ENCODE measurements around the gene SH3GL2. TPM values are rescaled to one million over a fixed set of nuclear protein-coding genes. Genes with fewer than 3 reads are reported as not detected.

Gene SH3GL2
- polyA plus RNA-seq, 2 donors, result 0.04 to 0.11 TPM

- 35 to 52% methylated on average over 5 of the region's 5 CpGs for WGBS, 2 donors
- H3K4me1 ChIP-seq (ENCODE audit: control insufficient read depth in 2 of 2, insufficient read depth in 2 of 2, low read length in 1 of 2), result no peaks in the 10 kb centered on the region
Observed at GRCh38 chr9:17571825-17572224, 7.0 kb upstream of the SH3GL2 start.

DNA sequence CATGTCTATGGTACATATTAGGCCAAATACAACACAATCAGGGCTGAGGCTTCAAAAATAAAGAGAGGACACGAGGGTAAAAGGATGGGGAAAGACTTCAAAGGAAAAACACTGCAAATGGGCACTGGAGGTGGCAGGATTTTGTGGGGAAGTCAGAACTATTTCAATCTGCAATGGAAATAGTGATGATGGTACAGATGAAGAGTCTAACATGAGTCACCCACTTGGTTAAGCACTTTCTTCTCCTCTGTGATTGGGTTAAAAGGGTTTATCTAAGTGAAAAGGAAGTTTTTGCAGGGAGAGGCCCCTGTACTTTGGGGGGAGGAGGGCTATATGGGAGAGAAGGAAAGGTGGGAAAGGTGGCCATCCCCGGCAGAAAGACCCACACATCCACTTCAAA is 4.5 kb upstream of the SH3GL2 start:
- peaks cover 0 to 4% of the 10 kb centered on the region in 2 donors for H3K27me3 ChIP-seq (ENCODE audit: control insufficient read depth in 1 of 2, insufficient read depth in 2 of 2, low read length in 2 of 2)
- H3K4me1 ChIP-seq (ENCODE audit: control insufficient read depth in 2 of 2, insufficient read depth in 2 of 2, low read length in 1 of 2), result peaks cover 3 to 5% of the 10 kb centered on the region in 2 donors
- H3K36me3 ChIP-seq (ENCODE audit: control insufficient read depth in 2 of 2, insufficient read depth in 2 of 2, low read length in 1 of 2), result no peaks in the 10 kb centered on the region
- no peak overlapping the region for H3K27ac ChIP-seq (ENCODE audit: low read depth in 2 of 2, low read length in 1 of 2)
- 32 to 49% methylated on average over 2 of the region's 2 CpGs for WGBS, 2 donors
- H3K9me3 ChIP-seq (ENCODE audit: control insufficient read depth in 2 of 2, insufficient read depth in 1 of 2, low read depth in 1 of 2, low read length in 1 of 2), result peaks cover 0 to under 1% of the 10 kb centered on the region in 2 donors
- H3K4me3 ChIP-seq (ENCODE audit: low read depth in 1 of 2, low read length in 2 of 2), result no peak overlapping the region

More at GRCh38 chr9:17571825-17572224, 7.0 kb upstream of the SH3GL2 start:
- no peaks in the 10 kb centered on the region for H3K36me3 ChIP-seq (ENCODE audit: control insufficient read depth in 2 of 2, insufficient read depth in 2 of 2, low read length in 1 of 2)
- no peaks in the 10 kb centered on the region for H3K27me3 ChIP-seq (ENCODE audit: control insufficient read depth in 1 of 2, insufficient read depth in 2 of 2, low read length in 2 of 2)
- H3K9me3 ChIP-seq (ENCODE audit: control insufficient read depth in 2 of 2, insufficient read depth in 1 of 2, low read depth in 1 of 2, low read length in 1 of 2), result no peaks in the 10 kb centered on the region
- H3K4me3 ChIP-seq (ENCODE audit: low read depth in 1 of 2, low read length in 2 of 2), result no peak overlapping the region
- no peak overlapping the region for H3K27ac ChIP-seq (ENCODE audit: low read depth in 2 of 2, low read length in 1 of 2)

DNA sequence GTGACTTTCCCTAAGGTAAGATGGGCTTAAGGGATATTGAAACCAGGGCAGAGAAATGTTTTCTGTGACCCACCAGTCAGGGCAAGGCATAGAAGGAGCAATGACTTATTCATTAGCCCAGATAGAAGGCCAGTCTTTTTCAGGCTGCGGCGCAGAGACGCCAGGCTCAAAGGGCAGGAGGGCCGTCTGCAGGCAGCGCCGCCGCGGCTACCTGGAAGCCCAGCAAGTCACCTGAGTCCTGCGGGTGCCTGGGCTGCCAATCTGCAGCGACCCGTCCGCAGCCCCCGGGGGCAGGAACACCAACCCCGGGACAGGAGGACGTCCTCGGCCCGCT is 322 bp upstream of the SH3GL2 start:
- WGBS, 2 donors, result 2 to 3% methylated on average over 17 of the region's 17 CpGs
- Histone ChIP-seq H3K27me3 (ENCODE audit: control insufficient read depth in 1 of 2, insufficient read depth in 2 of 2, low read length in 2 of 2) (peaks cover 0 to 13% of the 10 kb centered on the region in 2 donors), H3K4me3 (ENCODE audit: low read depth in 1 of 2, low read length in 2 of 2) (peak overlapping the region; percentile 37 to 40), H3K36me3 (ENCODE audit: control insufficient read depth in 2 of 2, insufficient read depth in 2 of 2, low read length in 1 of 2) (no peaks in the 10 kb centered on the region), H3K4me1 (ENCODE audit: control insufficient read depth in 2 of 2, insufficient read depth in 2 of 2, low read length in 1 of 2) (peaks cover 5% of the 10 kb centered on the region in 2 donors), H3K27ac (ENCODE audit: low read depth in 2 of 2, low read length in 1 of 2) (no peak overlapping the region), H3K9me3 (ENCODE audit: control insufficient read depth in 2 of 2, insufficient read depth in 1 of 2, low read depth in 1 of 2, low read length in 1 of 2) (peaks cover 0 to 3% of the 10 kb centered on the region in 2 donors)

DNA sequence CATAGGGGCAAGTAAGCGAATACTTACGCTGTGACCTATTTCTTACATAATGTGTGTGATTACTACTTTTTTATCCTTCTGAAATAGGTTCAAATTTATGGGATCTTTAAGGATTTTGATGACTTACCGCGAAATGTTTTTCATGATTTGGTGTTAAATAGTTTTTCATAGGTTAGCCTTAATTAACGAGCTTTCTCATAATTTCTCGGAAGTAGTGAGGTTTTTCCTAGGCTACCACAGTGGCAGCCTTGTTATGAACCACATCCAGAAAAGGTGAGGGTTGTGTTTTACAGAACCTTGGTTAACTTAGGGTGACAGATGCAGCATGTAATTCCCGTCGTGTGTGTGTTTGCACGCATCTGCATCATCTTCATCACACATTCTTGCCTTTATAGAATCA is 1.3 kb downstream of the SH3GL2 start:
- H3K4me1 ChIP-seq (ENCODE audit: control insufficient read depth in 2 of 2, insufficient read depth in 2 of 2, low read length in 1 of 2), result peaks cover 5% of the 10 kb centered on the region in 2 donors
- H3K4me3 ChIP-seq (ENCODE audit: low read depth in 1 of 2, low read length in 2 of 2), result no peak overlapping the region
- H3K36me3 ChIP-seq (ENCODE audit: control insufficient read depth in 2 of 2, insufficient read depth in 2 of 2, low read length in 1 of 2), result no peaks in the 10 kb centered on the region
- H3K27ac ChIP-seq (ENCODE audit: low read depth in 2 of 2, low read length in 1 of 2), result no peak overlapping the region
- peaks cover 0 to 3% of the 10 kb centered on the region in 2 donors for H3K9me3 ChIP-seq (ENCODE audit: control insufficient read depth in 2 of 2, insufficient read depth in 1 of 2, low read depth in 1 of 2, low read length in 1 of 2)
- 70 to 77% methylated on average over 9 of the region's 9 CpGs for WGBS, 2 donors
- H3K27me3 ChIP-seq (ENCODE audit: control insufficient read depth in 1 of 2, insufficient read depth in 2 of 2, low read length in 2 of 2), result peaks cover 0 to 13% of the 10 kb centered on the region in 2 donors

- H3K4me3 ChIP-seq (ENCODE audit: low read depth in 1 of 2, low read length in 2 of 2), result no peak overlapping the region
- H3K27me3 ChIP-seq (ENCODE audit: control insufficient read depth in 1 of 2, insufficient read depth in 2 of 2, low read length in 2 of 2), result no peaks in the 10 kb centered on the region
- WGBS, 2 donors, result 77% methylated on average over 5 of the region's 5 CpGs
- H3K4me1 ChIP-seq (ENCODE audit: control insufficient read depth in 2 of 2, insufficient read depth in 2 of 2, low read length in 1 of 2), result no peaks in the 10 kb centered on the region
- H3K36me3 ChIP-seq (ENCODE audit: control insufficient read depth in 2 of 2, insufficient read depth in 2 of 2, low read length in 1 of 2), result no peaks in the 10 kb centered on the region
- no peak overlapping the region for H3K27ac ChIP-seq (ENCODE audit: low read depth in 2 of 2, low read length in 1 of 2)
- no peaks in the 10 kb centered on the region for H3K9me3 ChIP-seq (ENCODE audit: control insufficient read depth in 2 of 2, insufficient read depth in 1 of 2, low read depth in 1 of 2, low read length in 1 of 2)
Observed at GRCh38 chr9:17587113-17587512, 8.2 kb downstream of the SH3GL2 start.

GRCh38 chr9:17588395-17588794 is 9.5 kb downstream of the SH3GL2 start:
- H3K4me3 ChIP-seq (ENCODE audit: low read depth in 1 of 2, low read length in 2 of 2), result no peak overlapping the region
- H3K4me1 ChIP-seq (ENCODE audit: control insufficient read depth in 2 of 2, insufficient read depth in 2 of 2, low read length in 1 of 2), result no peaks in the 10 kb centered on the region
- 77 to 79% methylated on average over 1 of the region's 1 CpG for WGBS, 2 donors
- H3K36me3 ChIP-seq (ENCODE audit: control insufficient read depth in 2 of 2, insufficient read depth in 2 of 2, low read length in 1 of 2), result no peaks in the 10 kb centered on the region
- no peaks in the 10 kb centered on the region for H3K9me3 ChIP-seq (ENCODE audit: control insufficient read depth in 2 of 2, insufficient read depth in 1 of 2, low read depth in 1 of 2, low read length in 1 of 2)
- H3K27ac ChIP-seq (ENCODE audit: low read depth in 2 of 2, low read length in 1 of 2), result no peak overlapping the region
- H3K27me3 ChIP-seq (ENCODE audit: control insufficient read depth in 1 of 2, insufficient read depth in 2 of 2, low read length in 2 of 2), result no peaks in the 10 kb centered on the region

DNA sequence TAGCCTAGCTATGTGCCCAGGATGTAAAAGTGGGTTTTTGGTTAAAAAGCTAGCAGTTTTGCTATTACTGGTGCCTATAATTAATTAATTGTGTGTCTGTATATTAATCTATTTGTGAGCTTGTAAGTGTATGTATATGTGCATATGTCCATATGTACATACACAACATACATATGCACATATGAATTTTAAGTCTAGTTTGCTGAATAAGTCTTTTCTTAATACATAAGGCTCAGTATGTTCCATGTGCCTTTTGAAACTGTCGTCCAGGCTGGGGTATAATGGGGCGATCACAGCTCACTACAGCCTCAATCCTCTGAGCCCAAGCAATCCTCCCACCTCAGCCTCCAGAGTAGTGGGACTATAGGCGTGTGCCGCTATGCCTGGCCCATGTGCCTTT is 10.1 kb downstream of the SH3GL2 start:
- Histone ChIP-seq H3K27me3 (ENCODE audit: control insufficient read depth in 1 of 2, insufficient read depth in 2 of 2, low read length in 2 of 2) (no peaks in the 10 kb centered on the region), H3K27ac (ENCODE audit: low read depth in 2 of 2, low read length in 1 of 2) (no peak overlapping the region), H3K4me3 (ENCODE audit: low read depth in 1 of 2, low read length in 2 of 2) (no peak overlapping the region), H3K4me1 (ENCODE audit: control insufficient read depth in 2 of 2, insufficient read depth in 2 of 2, low read length in 1 of 2) (no peaks in the 10 kb centered on the region), H3K9me3 (ENCODE audit: control insufficient read depth in 2 of 2, insufficient read depth in 1 of 2, low read depth in 1 of 2, low read length in 1 of 2) (no peaks in the 10 kb centered on the region), H3K36me3 (ENCODE audit: control insufficient read depth in 2 of 2, insufficient read depth in 2 of 2, low read length in 1 of 2) (no peaks in the 10 kb centered on the region)
- WGBS, 2 donors, result 90 to 92% methylated on average over 4 of the region's 4 CpGs

GRCh38 chr9:17589771-17590170 is 10.9 kb downstream of the SH3GL2 start:
- WGBS, 2 donors, result 91 to 93% methylated on average over 5 of the region's 5 CpGs
- no peaks in the 10 kb centered on the region for H3K27me3 ChIP-seq (ENCODE audit: control insufficient read depth in 1 of 2, insufficient read depth in 2 of 2, low read length in 2 of 2)
- no peaks in the 10 kb centered on the region for H3K4me1 ChIP-seq (ENCODE audit: control insufficient read depth in 2 of 2, insufficient read depth in 2 of 2, low read length in 1 of 2)
- H3K36me3 ChIP-seq (ENCODE audit: control insufficient read depth in 2 of 2, insufficient read depth in 2 of 2, low read length in 1 of 2), result no peaks in the 10 kb centered on the region
- H3K27ac ChIP-seq (ENCODE audit: low read depth in 2 of 2, low read length in 1 of 2), result no peak overlapping the region
- no peaks in the 10 kb centered on the region for H3K9me3 ChIP-seq (ENCODE audit: control insufficient read depth in 2 of 2, insufficient read depth in 1 of 2, low read depth in 1 of 2, low read length in 1 of 2)
- no peak overlapping the region for H3K4me3 ChIP-seq (ENCODE audit: low read depth in 1 of 2, low read length in 2 of 2)

- no peaks in the 10 kb centered on the region for H3K27me3 ChIP-seq (ENCODE audit: control insufficient read depth in 1 of 2, insufficient read depth in 2 of 2, low read length in 2 of 2)
- H3K9me3 ChIP-seq (ENCODE audit: control insufficient read depth in 2 of 2, insufficient read depth in 1 of 2, low read depth in 1 of 2, low read length in 1 of 2), result no peaks in the 10 kb centered on the region
- no peak overlapping the region for H3K27ac ChIP-seq (ENCODE audit: low read depth in 2 of 2, low read length in 1 of 2)
- no peak overlapping the region for H3K4me3 ChIP-seq (ENCODE audit: low read depth in 1 of 2, low read length in 2 of 2)
- 88 to 93% methylated on average over 3 of the region's 3 CpGs for WGBS, 2 donors
- no peaks in the 10 kb centered on the region for H3K36me3 ChIP-seq (ENCODE audit: control insufficient read depth in 2 of 2, insufficient read depth in 2 of 2, low read length in 1 of 2)
- H3K4me1 ChIP-seq (ENCODE audit: control insufficient read depth in 2 of 2, insufficient read depth in 2 of 2, low read length in 1 of 2), result no peaks in the 10 kb centered on the region
Observed at GRCh38 chr9:17594961-17595360, 16.1 kb downstream of the SH3GL2 start.

GRCh38 chr9:17597977-17598376 is 19.1 kb downstream of the SH3GL2 start:
- no peaks in the 10 kb centered on the region for H3K9me3 ChIP-seq (ENCODE audit: control insufficient read depth in 2 of 2, insufficient read depth in 1 of 2, low read depth in 1 of 2, low read length in 1 of 2)
- no peak overlapping the region for H3K4me3 ChIP-seq (ENCODE audit: low read depth in 1 of 2, low read length in 2 of 2)
- no peak overlapping the region for H3K27ac ChIP-seq (ENCODE audit: low read depth in 2 of 2, low read length in 1 of 2)
- H3K36me3 ChIP-seq (ENCODE audit: control insufficient read depth in 2 of 2, insufficient read depth in 2 of 2, low read length in 1 of 2), result no peaks in the 10 kb centered on the region
- H3K27me3 ChIP-seq (ENCODE audit: control insufficient read depth in 1 of 2, insufficient read depth in 2 of 2, low read length in 2 of 2), result no peaks in the 10 kb centered on the region
- no peaks in the 10 kb centered on the region for H3K4me1 ChIP-seq (ENCODE audit: control insufficient read depth in 2 of 2, insufficient read depth in 2 of 2, low read length in 1 of 2)
- 73 to 78% methylated on average over 3 of the region's 3 CpGs for WGBS, 2 donors

Data from esophagus (tissue), 2 donors.